ENCODE data around the gene HIF1AN.

- TF ChIP-seq CTCF (IDR thresholded peaks at IDR 0.05) (no peak), POLR2A (IDR thresholded peaks at IDR 0.05) (no peak)
These were observed 12.8 kb upstream of the HIF1AN start for GRCh38 chr10:100522945-100523344.
